HS-27A (cell line): ENCODE data around the gene SLC6A17.

ENCODE experiments used
- DNase-seq: peaks from one replicate; pipeline ENCODE4 v3.0.0-alpha.2; 2012; ENCODE audit warnings: low read depth, missing footprints

The SLC6A17 gene

DNA sequence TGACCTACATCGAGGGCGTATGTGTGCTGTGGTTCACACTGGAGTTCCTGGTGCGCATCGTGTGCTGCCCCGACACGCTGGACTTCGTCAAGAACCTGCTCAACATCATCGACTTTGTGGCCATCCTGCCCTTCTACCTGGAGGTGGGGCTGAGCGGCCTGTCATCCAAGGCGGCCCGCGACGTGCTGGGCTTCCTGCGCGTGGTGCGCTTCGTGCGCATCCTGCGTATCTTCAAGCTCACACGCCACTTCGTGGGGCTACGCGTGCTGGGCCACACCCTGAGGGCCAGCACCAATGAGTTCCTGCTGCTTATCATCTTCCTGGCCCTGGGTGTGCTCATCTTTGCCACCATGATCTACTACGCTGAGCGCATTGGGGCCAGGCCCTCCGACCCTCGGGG is 72.8 kb downstream of the SLC6A17 start:
- no peak for DNase-seq

DNA sequence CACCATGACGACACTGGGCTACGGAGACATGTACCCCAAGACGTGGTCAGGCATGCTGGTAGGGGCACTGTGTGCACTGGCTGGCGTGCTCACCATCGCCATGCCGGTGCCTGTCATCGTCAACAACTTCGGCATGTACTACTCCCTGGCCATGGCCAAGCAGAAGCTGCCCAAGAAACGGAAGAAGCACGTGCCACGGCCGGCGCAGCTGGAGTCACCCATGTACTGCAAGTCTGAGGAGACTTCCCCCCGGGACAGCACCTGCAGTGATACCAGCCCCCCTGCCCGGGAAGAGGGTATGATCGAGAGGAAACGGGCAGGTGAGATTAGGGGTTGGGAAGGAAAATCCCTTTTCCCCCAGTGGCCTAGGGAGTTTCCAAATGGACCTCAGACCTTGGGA is 73.3 kb downstream of the SLC6A17 start:
- no peak for DNase-seq

DNA sequence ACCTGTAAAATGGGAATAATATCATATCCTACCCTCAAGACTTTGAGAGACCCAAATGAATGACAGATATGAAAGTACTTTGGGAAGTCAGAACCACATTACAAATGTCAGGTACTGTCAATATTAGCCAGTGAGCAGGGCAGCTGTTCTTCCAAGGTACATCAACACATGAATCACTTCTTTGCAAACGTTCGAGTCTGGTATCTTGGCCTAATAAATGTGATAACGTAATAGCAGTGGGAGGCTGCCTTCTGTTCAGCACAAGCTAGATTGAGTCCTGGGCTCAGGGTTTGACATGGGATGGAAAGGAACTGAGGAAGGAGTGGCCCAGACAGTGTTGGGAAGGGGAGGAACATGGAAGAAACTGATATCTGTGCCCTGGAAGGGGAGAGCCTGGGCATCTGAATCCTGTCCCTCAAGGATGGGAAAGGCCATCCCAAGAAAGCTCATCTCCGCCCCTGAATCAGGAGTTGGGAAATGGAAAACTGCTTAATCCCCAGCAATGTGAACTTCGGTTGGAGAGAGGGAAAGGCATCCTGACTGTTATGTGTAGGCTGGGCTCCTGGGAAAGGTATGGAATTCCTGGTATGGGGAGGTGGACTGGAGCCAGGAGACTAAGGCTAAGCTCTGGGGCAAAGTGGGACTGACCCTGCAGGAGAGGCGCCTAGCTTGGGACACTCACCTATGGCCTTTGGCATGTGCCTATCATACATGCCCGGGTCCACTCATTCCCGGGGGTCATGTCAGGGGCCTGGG is 74.1 kb downstream of the SLC6A17 start:
- no peak for DNase-seq

DNA sequence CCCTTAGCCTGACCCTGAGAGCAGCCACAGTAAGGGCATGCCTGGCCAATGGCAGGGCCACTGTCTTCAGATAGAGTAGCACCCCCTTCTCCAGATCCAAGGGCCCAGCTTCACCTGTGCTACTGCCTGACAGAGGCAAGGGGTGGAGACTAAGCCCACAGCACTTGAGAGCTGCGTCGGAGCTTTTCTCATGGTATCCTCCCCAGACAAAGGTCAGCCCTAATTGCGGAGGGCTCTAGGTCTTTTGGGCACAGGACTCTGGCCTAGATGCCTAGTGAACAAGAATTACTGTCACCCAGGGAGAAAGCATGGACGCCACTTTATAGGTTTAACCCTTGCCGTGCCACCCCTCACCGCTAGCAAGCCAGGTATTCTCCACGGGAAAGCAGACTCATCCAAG is 74.9 kb downstream of the SLC6A17 start:
- DNase-seq, result no peak

DNA sequence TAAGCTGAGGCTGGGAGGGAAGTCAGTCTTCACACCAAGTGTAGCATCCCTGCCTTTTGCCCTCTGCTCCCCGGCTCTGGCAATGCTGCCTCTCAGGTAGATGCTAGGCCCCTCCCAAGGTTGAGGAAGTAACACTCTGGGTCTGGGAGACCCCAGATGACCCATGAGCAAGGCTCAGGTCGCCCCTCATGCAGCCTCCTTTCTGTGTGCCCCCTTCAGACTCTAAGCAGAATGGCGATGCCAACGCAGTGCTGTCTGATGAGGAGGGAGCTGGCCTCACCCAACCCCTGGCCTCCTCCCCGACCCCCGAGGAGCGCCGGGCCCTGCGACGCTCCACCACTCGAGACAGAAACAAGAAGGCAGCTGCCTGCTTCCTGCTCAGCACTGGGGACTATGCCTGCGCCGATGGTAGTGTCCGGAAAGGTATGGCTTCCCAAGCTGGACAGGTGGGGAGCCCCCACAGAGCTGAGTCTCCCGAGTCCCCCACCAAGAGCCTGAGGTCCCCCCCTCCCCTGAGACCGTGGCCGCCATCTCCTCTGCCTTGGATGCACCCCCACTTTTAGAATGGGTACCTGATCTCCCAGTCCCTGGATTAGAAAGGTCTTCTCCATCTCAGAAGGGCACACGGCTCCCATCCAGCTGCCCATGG is 75.6 kb downstream of the SLC6A17 start:
- no peak for DNase-seq

DNA sequence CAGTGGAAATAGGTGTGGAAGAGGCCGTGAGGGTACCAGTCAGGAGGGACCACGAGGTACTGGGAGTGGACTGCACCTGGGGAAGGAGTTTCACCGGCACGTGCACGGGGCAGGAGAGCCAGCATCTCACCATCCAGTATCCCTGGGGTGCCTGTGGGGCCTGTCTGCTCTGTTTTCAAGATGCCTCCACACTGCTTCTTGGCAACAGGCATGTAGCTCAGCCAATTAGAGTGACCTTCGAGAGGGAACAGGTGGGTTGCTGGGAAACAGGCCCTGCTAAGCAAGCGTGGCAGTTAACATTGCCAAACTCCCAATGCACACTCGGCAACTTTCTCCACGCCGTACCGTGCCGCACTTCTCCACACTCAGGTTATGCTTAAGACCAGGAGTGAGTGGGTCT is 77.5 kb downstream of the SLC6A17 start:
- DNase-seq, result no peak

DNA sequence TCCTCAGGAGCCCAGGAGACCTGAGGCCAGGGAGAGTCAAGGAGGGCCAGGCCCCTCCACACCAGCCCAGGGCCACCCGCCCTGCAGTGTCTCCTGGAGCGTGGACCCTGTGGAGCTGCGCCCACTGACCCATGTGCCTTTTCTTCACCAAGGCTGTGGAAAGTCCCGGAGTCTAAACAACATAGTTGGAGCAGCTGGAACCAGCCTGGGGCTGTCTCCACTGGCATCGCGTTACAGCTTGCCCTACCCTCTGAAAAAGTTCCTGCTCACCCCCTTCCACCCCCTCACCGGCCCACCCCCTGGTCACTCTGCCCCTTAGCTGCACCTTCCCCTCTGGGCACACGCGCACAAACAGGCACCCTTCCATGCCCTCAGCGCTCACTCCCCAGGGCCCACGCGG is 78.1 kb downstream of the SLC6A17 start:
- DNase-seq, result no peak

DNA sequence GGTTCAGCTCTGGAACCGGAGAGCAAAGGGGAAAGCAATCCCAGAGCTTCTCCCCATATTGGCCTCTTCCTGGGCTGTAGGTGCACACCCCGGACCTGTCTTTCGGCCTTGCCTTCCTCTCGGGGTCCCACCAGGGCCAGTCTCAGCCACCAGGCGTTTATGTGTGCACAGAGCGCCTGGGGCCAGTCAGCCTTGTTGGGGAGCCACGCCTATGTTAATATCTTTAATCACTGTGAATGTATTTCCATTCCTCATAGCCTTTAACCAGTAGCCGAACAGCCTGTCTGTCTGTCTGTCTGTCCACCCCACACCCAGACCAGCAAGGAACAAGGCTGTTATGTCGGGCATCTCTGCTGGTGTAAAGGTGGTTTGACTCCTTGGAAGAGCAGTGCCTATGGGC is 78.6 kb downstream of the SLC6A17 start:
- no peak for DNase-seq

DNA sequence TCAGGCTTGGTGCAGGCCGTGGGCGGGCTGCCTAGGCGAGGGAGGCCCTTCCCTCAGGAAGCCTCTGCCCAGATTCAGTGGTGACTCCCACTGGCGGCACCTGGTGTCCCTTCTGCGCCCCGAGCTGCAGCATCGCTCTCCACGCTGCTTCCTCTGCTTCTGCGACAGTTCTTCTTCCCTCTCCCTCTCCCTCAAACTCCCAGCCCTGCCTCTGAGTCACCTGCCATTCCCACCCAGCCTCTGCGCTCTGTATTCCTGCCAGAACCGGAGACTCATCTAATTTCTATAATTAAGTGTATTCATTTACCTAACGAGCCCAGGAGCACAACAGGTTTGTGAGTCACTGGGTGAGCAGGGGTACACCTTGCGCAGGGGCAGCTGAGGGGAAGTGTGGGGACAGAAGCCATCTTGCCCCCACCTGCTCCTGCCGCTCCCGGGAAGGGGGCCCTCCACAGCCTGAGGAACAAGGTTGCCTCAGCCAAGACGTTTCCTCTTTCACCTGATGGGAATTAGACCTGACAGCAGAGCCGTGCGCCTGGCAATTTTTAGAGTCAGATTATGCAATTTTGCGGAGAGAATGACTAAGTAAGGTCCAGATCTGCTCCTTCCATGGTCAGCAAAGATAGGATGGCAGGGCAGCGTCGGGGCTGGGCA is 79.2 kb downstream of the SLC6A17 start:
- DNase-seq, result no peak

DNA sequence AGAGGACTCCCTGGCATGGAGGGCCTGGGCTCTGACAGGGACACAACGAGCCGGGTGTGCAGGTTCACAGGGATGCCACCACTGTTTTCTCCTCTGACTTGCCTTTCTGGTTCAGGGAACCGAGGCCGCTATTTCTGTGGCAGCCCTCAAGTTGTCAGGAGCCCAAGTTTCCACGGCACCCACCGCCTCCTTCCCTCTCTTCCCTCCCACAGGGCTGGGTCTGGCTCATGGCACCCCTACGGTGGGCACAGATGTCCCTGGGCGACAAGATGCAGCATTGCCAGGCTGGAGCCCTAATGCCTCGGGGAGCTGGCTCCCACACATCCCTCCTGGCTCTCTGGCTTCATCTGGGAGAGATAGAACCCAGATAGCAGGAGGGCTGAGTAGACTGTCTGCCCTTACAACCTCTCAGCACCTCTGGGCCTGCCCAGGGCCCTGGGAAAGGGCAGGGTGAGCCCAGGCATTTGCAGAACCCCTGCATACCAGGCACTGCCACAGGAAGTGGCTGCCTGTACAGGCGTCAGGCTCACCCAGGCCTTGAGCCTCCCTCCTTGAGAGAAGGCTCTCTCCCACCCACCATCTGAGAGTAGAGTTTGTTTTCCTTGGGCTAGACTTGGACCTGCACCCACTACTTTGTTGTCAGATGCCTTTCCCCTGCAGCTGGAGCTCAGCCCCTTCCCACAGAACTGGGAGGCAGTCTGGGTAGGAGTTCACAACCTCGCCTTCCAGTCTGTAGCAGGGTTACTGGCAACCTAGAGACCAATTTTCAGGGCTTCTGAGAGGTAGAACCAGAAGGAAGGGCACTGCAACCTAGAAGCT is 80.3 kb downstream of the SLC6A17 start:
- DNase-seq, result no peak

DNA sequence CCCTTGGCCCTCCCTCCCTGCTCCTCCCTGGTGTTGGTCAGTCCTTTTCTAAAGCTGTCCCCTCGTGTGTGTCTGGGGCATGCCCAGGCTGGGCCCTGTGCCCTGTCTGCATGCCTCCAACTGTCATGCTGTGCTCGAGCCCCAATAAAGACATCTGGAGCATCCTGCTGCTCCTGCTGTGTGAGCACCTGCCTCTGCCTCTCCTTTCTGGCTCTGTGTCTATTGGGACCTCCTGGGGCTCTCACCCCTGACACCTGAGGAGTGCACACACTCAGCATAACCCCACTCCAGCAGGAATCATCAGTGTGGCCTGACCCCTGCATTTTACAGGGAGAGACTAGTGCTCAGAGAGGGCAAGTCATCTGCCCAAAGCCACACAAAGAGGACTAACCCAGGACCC is 83.6 kb downstream of the SLC6A17 start:
- DNase-seq, result no peak

DNA sequence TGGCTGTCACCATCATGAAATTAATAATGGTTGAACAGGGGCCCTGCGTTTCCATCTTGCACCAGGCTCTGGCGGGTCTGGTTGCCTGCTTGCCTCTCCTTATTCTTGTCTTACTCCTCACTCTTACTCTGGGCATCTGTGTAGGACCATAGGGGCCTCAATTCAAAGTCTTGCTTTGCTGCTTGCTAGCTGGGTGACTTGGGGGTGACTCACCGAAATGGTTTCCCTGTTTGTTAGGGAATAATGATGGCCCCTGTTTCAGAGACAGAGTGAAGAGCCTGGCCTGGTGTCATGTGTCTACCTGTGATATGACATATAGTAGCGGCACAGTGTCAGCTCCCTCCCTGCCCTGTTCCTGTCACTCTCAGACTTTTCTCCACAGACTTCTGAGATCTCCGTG is 84.4 kb downstream of the SLC6A17 start:
- no peak for DNase-seq

DNA sequence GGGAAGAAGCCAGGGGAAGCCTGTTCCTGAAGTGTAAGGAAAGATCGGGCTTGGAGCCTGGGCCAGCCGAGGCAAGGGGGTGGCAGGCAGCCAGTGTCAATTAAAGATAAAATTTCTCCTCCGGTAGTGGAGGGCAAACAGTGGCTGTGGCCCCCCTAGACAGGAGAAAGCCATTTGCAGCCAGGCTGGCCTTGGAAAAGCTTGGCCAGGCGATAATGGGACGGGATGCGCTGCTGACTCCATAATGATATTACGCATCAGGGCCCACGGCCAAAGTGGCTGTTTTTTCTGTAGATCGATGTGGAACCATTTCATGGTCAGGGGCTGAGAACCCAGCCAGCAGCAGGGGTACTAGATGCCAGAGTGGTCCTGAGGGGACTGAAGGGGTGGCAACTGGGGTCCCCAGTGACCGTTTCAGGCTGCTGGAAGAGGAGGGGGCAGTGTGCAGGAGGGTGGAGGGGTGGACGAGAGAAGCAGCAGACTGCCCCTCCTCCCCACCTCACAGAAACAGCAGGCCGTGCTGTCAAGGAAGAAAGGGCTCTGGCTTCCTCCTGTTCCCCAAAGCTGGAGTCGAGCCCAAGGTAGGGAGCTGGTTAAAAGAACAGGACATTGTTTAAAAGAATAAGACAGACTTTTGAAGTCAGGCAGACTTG is 85.0 kb downstream of the SLC6A17 start:
- DNase-seq, result no peak

DNA sequence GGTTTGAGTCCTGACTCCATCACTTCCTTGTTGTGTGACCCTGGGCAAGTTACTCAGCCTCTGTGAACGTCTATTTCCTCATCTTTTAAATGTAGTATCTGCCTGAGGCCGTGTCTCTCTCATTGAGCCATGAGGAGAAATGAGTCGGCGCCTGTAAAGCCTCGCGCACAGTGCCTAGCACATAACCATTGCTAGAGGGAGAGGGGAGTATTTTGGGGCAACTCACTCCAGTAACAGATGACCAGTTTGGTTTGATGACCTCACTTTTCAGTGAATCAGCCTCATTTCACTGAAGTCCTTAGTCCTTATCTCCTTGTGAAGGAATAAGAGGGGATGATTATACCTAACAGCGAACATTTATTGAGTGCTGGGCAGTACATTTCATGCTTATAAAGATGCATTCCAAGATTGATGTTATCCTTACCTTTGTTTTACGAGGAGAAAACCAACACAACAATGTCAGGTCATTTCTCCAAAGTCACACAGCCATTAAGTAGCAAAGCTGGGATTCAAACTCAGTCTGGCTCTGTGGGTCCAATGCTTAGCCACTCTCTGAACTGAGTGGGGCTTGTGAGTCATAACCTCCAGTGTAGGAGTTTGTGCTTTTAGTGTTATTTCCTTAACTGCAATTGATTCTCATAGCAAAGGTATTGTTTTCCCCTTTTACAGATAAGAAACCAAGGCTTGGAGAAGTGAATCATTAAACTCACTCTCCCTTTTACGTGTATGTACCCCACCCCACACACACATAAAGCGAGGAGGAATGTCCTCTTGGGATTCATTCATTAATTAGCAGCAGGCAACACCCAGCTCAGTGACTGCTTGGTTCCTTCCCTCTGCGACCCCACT is 85.8 kb downstream of the SLC6A17 start:
- no peak for DNase-seq

DNA sequence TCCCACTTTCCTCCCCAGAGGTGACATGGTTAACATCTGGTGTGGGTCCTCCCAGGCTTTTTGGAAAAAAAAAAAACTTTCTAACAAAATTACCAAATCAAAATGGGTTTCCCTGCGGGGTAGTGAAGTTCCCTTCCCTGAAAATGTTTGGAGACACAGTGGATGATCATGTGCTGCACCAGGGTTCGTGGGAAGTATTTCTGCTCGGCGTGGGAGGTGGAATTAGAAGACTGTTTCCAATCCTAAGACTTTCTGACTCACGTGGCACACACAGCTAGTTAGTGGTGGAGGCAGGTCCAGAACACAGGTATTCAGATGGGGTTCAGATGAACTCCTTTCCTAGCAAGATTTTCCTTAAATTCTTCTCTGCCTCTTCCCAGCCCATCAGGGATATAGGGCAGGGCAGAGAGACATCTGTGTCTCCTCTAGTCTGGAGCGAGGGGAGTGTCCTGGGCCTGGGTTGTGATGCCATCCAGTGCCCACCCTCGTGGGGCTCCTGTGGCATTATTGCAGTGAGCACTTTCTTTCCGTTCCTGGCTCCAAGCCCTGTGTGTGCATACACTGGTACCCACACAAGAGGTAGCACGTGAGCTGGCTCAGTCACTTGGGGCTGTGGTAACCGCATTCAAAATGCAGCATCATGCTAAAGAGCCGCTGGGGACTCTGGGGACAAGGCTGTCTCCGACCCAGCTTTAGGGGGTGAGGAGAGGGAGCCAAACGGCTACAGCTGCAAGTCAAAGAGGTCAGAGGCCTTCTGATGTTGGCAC is 87.3 kb downstream of the SLC6A17 start:
- no peak for DNase-seq

DNA sequence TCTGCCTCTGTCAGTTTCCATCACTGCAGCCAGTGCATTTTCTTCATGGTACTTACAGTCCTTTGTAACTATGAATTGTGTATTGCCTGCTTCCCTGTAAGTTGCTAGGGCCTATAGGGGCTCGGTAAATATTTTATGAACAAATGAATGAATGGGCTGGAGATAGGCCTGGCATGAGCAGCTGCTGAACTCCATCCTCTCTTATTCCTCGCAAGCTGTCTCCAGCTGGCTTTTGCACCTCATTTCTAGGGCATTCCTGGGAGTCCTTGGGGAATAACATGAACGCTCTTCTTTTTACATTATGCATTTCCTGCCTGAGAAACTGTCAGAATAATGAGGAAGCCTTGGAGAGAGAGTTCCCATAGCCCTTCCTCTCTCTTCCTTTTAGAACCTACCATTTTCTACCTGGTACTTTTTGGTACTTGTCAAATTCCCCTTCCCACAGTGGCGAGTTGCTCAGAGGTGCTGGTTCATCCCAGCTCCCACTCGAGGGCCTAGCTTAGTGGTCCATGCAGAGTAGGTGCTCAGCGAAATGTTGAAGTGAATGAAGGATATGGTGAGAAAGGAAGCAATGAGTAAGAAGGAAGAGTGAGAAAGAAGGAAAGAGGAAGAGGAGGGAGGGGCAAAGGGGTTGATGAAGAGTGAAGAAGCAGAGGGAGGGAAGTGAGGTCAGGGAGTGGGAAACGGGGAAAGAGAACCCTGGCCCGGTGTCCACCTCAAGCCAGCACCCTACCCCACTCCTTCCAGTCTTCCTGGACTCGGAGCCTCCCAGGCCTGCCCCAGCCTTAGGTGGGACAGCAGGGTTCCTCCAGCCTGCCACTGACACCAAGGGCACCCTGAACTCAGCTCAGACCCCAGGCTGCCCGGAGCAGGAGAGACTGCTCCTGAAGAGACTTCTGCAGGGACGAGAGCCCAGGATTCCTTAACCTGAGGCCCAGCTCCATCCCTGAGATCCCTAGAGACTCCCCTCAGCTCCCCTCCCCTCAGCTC is 89.4 kb downstream of the SLC6A17 start:
- DNase-seq, result no peak

DNA sequence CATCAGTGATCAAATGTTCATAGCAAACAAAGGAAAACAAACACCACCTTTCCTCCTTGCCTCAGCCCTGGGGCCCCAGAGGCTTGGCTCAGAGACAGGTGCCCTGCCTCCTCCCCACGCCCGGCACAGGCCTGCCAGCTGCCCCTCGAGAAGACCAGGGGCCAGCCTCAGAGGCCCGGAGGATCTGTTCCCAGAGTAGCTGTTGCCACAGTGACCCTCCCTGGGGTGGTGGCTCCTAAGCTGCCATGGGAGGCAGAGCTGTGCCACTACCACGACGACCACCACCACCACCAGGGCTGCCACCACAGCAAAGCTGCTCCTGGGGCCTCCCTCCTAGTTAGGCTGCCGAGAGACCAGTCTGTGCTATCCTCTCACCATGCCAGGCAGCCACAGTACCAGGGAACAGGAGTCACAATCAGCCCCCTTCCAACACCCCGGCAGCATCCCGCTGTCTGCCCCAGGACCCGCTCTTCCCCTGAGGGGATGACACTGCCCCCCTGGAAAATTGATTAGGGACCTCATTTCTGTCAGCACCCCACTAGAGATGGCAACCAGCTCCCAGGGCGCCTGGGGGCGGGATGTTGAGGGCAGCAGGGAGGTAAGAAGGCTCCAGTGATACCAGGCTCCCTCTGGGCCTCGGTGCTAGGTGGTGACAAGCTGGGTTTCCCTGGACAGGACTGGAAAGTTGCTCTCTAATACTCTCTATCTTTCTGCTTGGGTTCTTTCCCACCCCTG is 90.3 kb downstream of the SLC6A17 start:
- no peak for DNase-seq

DNA sequence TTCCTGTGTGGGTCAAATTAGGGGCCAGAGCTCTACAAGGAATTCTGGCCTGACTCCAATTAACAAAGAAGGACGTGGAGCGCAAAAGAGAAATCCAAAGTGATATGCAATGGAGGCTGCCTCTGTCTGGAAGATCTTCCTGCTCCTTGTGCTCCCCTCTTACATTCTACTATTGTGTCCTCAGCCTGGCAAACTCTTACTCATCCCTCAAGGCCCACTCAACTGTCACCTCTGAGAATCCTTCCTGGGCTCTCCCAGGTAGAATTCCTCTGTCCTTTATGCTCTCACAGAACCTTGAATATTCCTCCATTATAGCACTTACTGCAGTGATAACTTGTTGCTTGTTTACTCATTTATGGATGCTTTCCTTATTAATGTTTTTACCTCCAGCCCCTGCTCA is 91.2 kb downstream of the SLC6A17 start:
- DNase-seq, result no peak
